ENCODE results near the gene CAND2.
"Not testable (repeated sequence)": the region's sequence is repeated elsewhere in the genome, so short reads cannot be mapped to it uniquely, and the experiment has no call there.

Gene CAND2

GRCh38 chr3:12852201-12852600, 55.7 kb downstream of the CAND2 start:
- in situ Hi-C loops (cut with HindIII; ENCODE audit: low sequenced_read_pairs): no loop called here

GRCh38 chr3:12853847-12854246, 57.4 kb downstream of the CAND2 start:
- in situ Hi-C loops (cut with HindIII; ENCODE audit: low sequenced_read_pairs): not testable (repeated sequence)

- in situ Hi-C loops (cut with HindIII; ENCODE audit: low sequenced_read_pairs): no loop called here
Observed at GRCh38 chr3:12854565-12854964, 58.1 kb downstream of the CAND2 start.

GRCh38 chr3:12856626-12857025, 60.1 kb downstream of the CAND2 start:
- in situ Hi-C loops (cut with HindIII; ENCODE audit: low sequenced_read_pairs): no loop called here

GRCh38 chr3:12859840-12860239, 63.4 kb downstream of the CAND2 start:
- in situ Hi-C loops (cut with HindIII; ENCODE audit: low sequenced_read_pairs): no loop called here

- in situ Hi-C loops (cut with HindIII; ENCODE audit: low sequenced_read_pairs): no loop called here
Observed at GRCh38 chr3:12861611-12862010, 65.1 kb downstream of the CAND2 start.

GRCh38 chr3:12862387-12862786, 65.9 kb downstream of the CAND2 start:
- in situ Hi-C loops (cut with HindIII; ENCODE audit: low sequenced_read_pairs): no loop called here

- in situ Hi-C loops (cut with HindIII; ENCODE audit: low sequenced_read_pairs): loop anchor here (5.0 kb wide), 1 partner anchor 38 kb away; no protein-coding TSS in a partner anchor
Observed at GRCh38 chr3:12865271-12865670, 68.8 kb downstream of the CAND2 start.

GRCh38 chr3:12866836-12867235, 70.4 kb downstream of the CAND2 start:
- in situ Hi-C loops (cut with HindIII; ENCODE audit: low sequenced_read_pairs): loop anchor here (5.0 kb wide), 1 partner anchor 40 kb away; no protein-coding TSS in a partner anchor

- in situ Hi-C loops (cut with HindIII; ENCODE audit: low sequenced_read_pairs): loop anchor here (5.0 kb wide), 1 partner anchor 41 kb away; no protein-coding TSS in a partner anchor
Observed at GRCh38 chr3:12868039-12869034, 71.9 kb downstream of the CAND2 start.

GRCh38 chr3:12869035-12869621, 72.6 kb downstream of the CAND2 start:
- in situ Hi-C loops (cut with HindIII; ENCODE audit: low sequenced_read_pairs): loop anchor here (5.0 kb wide), 1 partner anchor 42 kb away; no protein-coding TSS in a partner anchor

- in situ Hi-C loops (cut with HindIII; ENCODE audit: low sequenced_read_pairs): no loop called here
Observed at GRCh38 chr3:12870942-12871341, 74.5 kb downstream of the CAND2 start.

GRCh38 chr3:12871404-12871983, 75.0 kb downstream of the CAND2 start:
- in situ Hi-C loops (cut with HindIII; ENCODE audit: low sequenced_read_pairs): no loop called here

GRCh38 chr3:12875857-12876836, 79.7 kb downstream of the CAND2 start:
- in situ Hi-C loops (cut with HindIII; ENCODE audit: low sequenced_read_pairs): no loop called here

- in situ Hi-C loops (cut with HindIII; ENCODE audit: low sequenced_read_pairs): no loop called here
Observed at GRCh38 chr3:12877040-12877439, 80.6 kb downstream of the CAND2 start.

- in situ Hi-C loops (cut with HindIII; ENCODE audit: low sequenced_read_pairs): no loop called here
Observed at GRCh38 chr3:12878141-12878574, 81.7 kb downstream of the CAND2 start.

GRCh38 chr3:12878758-12879157, 82.3 kb downstream of the CAND2 start:
- in situ Hi-C loops (cut with HindIII; ENCODE audit: low sequenced_read_pairs): not testable (repeated sequence)

GRCh38 chr3:12879191-12879815, 82.8 kb downstream of the CAND2 start:
- in situ Hi-C loops (cut with HindIII; ENCODE audit: low sequenced_read_pairs): no loop called here

- in situ Hi-C loops (cut with HindIII; ENCODE audit: low sequenced_read_pairs): not testable (repeated sequence)
Observed at GRCh38 chr3:12881858-12882257, 85.4 kb downstream of the CAND2 start.

All from endothelial cell of hepatic sinusoid (primary cell).